ENCODE data around the gene ELMO3.

ELMO3 gene

DNA sequence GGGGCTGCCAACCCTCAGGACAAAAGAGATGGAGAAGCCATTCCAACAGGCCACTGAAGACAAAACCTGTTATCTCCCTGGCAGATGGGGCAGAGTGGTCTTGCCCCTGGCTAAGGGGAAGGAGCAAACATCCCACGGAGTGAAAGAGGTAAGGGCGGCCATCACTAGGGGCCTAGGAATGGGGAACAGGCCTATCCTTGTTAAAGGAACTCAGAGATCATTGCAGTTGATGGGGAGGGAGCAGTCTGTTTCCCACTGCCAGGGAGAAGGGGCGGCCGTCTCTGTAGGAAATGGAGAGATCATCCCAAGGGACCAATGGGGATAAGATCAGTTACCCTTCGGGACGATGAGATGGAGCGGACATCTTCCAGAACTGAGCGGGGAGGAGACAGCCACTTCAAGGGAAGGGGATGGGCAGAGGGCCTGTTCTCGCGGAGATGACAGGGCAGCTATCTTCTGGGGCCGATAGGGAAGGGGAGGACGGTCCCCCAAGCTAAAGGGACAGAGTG, 27.4 kb downstream of the ELMO3 start:
- DNase-seq (ENCODE audit: low read depth) = no peak

DNA sequence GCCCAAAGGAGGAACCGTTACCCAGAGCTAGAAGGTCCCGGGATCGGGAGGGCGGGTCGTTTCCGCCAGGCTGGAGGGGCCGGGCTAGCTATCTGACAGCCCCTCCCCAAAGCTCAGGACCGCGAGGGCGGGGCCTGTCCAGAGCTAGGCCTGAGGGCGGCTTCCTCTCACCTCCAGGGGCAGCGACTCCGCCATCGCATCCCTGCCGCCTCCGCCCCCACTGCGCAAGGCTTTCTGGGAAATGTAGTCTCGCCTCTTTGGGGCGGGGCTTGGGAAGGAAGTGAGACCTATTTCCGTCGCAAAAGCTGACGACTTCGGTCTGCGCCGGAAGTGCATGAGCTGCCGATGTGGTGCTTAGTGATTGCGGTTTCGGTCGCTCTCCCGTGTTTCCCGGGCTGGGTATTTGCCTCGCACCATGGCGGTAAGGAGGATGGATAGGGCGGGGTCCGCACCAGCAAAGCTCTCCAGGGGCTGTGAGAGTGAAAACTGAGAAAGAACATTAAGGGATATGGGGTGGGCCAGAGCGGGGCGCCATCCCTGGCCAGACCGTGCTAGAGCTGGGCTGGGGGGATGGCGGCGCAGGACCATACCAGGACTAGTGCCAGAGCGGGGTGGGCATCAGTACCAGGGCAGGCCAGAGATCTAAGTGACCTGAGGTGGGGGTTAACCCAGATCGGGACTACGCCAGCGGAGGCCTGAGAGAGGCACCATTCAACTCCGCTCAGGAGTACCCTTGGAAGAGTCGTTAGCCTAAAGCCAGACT, 28.1 kb downstream of the ELMO3 start, which contains the start of gene TMEM208:
Gene TMEM208 (plus strand): TSS at position 327 of the 763 bp plus-strand sequence. CDS start 89 bp downstream, at position 416.
- DNase-seq (ENCODE audit: low read depth) = peak; percentile 98

DNA sequence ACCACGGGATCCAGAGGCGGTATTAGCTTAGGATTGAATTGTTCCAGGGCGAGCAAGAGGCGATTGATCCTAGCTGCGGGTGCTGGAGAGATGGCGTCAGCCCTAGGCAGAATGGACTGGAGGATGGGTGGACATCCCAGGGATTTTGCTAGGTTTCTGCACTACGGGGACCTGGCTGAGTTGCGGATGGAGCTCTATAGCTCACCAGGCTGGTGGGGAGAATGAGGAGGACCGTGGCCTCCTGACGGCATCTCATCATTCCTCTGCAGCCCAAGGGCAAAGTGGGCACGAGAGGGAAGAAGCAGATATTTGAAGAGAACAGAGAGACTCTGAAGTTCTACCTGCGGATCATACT, 28.6 kb downstream of the ELMO3 start:
- DNase-seq (ENCODE audit: low read depth) = no peak

DNA sequence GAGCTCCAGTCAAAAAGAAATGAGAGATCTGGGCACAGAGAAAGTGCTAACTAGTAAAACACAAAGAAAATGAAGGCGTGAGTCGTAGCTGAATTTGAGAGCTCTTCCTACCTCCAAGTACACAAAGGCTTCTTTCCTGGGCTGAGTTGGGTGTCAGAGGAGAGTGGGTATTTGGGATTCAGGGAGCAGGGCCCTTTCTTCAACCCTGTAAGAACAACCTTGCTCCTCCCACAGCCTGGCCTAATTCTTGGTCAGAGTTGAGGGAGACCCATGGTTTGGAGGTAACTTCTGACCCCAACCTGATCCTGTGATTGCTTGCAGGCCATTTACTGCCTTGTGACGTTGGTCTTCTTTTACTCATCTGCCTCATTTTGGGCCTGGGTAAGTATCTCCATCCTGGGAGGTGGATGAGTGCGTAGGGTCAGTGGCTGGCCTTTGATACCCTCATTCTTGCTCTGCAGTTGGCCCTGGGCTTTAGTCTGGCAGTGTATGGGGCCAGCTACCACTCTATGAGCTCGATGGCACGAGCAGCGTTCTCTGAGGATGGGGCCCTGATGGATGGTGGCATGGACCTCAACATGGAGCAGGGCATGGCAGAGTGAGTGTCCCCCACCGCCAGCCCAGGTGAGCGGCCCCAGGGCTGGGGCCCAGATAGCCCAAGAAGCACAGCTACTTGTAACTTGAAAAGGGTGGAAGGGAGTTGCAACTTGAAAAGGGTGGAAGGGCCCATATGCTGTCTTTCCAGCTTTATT, 29.3 kb downstream of the ELMO3 start:
- no peak for DNase-seq (ENCODE audit: low read depth)

DNA sequence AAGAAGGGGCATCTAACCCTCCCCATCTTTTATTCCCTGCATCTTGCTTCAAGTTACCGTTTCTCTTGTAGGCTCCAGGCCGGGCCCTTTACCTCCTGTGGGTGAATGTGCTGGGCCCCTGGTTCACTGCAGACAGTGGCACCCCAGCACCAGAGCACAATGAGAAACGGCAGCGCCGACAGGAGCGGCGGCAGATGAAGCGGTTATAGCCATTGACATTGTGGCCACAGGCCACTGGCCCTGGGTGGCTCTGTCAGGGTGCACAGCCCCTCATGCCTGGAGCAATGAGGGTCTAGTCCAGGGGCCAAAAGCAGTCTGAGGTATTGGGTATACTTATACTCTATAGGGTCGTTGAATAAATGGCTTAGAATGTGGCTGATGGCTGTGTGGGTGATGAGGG, 30.0 kb downstream of the ELMO3 start:
- DNase-seq (ENCODE audit: low read depth) = no peak

DNA sequence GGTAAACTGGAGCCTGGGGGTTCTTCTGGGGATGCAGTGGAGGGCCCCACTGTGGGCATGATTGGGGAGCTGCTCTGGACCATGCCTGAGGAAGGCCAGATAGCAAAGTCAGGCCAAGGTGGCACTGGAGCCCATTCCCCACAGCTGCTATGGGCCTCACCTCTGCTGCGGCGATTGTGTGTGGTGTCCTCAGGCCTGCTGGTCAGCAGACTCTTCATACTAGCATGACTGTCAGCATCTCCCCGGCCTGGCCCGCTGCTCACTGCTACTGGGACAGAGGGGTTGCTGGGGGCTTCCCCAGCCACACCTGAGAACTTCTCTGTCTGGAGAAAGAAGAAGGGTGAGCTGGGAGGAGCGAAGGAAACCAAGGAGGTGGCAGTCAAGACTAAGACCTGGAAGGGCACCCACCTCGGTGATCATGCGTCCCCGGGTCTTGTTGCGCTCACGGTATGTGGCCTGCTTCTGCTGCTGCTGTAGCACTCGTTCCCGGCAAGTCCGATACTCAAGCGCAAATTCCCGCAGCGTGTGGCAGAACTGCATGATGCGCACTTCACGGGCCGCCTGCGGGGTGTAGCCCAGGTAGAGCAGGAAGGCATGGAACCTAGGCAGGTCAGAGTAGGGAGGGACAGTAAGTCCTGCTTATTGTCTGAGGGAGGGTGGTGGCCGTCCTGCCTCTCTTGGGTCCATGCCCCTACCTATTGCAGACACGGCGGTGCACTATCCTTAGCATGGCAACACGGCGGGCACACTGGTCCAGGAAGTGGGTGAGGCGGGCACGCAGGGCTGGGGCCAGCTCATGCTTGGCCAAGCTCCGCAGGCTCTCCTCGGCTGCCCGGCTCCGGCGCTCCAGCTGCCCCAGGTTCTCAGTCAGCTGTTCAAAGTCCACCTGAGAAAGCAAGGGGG, 31.2 kb downstream of the ELMO3 start:
- DNase-seq (ENCODE audit: low read depth) = no peak

DNA sequence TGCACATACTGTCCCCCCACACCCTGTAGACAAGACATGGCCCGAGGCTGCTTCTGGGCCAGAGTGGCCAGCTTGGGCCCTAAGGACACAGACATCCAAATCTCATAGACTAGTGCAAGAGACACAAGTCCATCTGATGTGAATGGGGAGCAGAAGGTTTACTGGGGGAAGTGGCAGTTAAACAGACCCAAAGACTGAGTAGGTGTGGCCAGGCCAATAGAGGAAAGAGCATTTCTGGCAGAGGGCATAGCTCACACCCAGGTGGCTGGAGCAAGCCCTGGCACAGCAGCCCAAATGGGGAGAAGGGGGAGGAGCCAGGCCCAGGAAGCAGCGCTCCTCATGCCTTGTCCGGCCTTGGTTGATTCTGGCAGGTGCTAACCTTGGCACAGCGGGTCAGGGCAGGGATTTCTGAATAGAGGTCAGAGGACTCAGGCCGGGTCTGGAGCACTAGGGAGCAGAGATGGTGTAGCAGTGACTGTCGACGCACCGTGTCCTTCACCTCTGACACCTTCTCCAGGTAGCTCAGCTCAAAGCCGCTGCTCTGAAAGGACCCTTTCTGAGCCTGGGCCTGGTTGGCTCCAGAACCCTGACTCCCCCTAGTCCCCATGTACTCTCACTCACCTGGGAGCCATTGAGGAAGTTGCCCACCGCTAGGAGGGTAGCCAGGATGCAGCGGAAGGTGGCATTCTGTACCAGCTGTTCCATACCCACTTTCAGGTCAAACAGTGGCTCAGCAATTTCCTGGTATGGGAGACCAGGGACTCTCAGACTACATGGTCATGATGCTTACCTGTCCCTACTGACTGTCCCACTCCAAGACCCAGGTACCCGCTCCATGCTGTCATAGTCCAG, 32.1 kb downstream of the ELMO3 start:
- no peak for DNase-seq (ENCODE audit: low read depth)

DNA sequence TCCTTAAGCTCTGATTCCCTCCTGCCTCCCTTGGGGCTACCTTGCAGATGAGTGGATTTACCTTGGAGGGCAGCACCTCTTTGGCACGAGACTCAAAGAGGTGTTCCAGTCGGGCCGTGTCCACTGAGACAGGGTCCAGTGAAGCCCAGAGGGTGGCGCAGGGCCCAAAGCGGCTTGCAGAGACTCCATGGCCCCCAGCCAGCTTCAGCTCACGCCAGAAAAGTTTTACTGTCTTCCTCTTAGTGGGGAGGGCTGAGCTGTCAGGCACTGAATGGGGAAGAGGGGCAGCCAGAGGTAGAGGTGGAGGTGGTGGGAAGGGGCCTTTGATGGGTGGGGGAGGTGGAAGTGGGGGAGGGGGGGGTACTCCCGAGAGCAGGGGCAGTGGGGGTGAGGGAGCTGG, 34.7 kb downstream of the ELMO3 start:
- DNase-seq (ENCODE audit: low read depth) = no peak

DNA sequence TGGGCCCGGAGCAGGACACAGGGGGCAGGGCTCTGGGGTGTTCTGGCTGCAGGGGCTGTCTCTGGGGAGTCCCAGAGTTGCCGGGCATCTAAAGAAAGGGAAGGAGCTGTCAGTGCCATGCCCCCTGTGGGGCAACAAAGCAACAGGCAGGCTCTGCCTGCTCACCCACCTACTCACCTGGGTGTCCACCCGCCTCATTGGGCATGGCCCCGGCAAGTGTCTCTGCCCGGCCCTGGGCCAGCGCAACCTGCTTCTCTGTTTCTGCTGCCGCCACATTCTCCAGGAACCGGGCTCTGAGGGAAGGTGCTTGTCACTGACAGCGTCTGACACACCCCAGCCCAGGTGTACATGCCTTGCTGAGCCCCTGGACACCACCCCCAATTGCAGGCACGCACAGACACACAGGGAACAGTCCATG, 35.3 kb downstream of the ELMO3 start:
- no peak for DNase-seq (ENCODE audit: low read depth)

DNA sequence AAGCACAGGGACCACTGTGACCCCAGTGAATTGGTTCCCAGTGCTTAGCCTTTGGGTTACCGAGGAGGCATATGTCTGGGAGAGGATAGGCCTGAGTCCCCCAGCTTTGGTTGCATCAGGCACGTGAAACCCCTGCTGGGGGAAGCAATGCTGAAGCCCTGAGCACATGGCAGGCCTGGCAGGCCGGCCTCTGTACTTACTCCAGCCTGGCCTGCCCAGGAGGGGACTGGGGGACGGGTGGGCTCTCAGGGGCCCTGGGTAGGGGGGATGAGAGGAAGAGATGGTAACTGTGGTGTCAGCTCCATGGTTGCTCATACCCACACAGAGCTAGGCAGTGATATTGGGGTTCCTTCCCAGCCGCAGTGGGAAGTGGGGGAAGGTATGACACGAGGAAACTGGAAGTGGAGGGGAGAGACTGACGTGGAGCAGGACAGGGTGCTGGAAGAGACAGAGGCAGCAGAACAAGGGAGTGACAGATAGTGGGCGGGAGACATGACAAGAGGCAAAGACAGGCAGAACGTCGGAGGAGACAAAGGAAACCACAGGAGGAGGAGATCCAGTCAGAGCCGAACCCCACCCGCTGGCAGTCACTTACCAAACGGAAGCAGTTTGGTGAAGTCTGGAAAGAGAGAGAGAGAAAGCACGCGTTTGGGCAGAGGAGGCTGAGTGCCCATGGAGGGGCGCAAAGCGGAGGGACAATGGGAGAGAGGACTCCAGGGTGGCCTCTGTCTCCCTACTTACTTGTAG, 37.1 kb downstream of the ELMO3 start:
- no peak for DNase-seq (ENCODE audit: low read depth)

DNA sequence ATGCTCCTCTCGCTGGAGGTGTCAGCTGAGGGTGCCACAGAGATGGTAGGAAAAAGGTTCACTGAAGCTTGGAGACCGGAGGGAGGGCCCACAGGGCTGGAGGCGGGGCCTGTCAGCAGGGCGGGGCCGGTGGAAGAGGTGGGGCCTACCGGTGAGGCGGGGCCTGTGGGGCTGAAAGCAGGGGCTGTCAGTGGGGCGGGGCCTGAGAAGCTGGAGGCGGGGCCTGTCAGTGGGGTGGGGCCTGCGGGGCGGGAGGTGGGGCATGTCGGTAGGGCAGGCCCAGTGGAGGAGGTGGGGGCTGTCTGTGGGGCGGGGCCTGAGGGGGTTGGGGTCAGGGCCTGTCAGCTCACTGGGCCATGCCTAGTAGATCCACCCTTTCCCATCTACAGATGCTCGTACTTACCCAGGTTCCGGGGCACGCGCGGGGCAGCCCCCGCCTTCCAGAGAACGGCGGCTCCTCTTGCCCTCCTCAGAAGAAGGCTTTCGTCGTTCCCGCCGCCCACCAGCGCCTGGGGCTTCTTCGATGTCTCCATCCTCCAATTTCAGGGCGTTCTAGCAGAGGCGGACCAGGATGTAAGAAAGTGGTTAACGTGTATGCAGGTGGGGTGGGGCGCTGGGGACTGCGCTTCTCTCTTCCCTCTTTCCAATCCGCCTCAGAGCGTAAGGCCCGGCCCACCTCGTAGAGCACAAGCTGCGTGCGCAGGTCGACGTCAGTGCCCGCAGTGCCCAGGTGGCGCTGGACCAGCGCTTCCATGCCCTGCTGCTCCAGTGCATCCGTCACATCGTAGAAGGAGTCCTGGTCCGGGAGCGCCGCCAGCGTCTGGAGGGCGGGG, 37.8 kb downstream of the ELMO3 start:
- peak; percentile 38 for DNase-seq (ENCODE audit: low read depth)

DNA sequence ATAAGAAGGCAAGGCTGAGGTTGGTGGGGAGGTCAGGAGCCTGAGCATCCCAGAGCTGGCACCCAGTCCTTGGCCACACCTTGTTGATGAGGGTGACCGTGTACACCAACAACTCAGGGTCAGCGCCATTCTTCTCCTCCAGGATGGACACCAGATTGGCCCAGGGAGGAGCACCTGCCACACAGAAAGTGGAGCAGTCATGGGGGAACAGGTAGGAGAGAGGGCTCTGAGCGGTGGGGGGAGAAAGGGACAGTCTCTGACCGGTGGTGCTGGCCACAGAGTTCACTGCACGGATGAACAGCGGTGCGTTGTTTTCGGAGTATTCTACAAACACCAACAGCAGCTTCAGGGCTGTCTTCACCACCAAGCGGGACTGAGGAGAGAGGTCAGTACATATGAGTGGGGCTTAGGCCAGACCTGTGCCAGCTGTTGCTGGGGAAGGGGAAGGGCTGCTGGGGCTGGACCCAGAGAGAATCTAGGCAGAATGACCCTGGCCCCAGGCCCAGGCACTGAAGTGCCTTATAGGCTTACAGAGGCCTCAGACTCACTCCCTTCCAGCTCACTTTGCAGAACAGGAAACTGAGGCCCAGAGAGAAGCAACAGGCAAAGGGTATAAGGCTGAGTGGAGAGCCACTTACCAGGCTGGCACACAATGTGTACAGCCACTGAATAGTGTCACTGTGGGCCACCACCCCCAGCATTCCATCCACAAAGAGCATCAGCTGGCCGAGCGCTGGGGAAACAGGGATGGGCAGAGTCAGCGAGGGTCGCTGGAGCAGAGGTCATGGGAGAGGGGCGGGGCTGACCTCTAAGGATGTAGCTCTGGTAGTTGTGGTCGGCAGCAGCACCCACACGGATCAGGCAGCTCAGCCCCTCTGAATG, 38.7 kb downstream of the ELMO3 start:
- DNase-seq (ENCODE audit: low read depth) = no peak

DNA sequence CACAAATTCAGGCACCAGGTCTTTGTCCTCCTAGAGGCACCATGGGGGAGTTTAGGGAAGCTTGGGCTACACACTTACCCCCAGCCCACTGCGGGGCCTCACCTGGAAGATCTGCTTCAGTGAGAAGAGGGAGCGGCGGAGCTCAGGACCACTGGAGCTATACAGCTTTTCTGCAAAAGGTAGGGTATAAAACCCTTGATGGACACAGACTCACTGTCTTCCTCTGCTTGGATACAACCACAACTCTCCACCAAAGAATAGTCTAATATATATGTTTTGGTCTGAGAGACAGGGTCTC, 39.3 kb downstream of the ELMO3 start:
- DNase-seq (ENCODE audit: low read depth) = no peak

DNA sequence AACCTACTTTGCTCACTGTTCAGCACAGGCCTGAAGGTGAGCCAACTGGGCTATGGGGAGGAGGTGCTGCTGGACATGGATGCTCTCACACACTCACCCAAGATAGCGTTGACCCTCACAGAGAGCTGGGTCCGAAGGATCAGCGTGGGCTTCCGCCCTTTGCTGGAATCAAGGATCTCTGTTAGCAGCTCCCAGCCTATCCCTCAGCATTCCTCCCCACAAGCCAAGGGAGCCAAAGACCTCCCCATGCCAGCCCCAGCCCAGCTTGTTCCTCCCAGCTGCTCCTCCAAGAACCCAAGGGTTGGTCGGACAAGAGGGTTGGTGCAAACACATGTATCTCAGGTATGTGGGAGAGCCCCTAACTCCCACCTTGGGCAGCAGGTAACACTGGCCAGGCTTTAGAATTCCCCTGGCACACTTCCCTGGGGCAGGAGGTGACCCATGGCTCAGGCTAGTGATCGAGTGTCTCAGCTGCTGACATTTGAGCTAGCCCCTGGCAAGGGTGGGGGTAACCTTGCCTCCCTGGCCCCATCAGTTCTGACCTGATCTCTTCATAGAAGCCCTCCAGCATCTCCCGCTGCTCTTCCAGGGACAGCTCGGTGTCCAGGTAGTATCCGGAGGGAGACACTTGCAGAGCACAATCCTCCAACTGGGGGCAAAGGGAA, 40.0 kb downstream of the ELMO3 start:
- DNase-seq (ENCODE audit: low read depth) = no peak

DNA sequence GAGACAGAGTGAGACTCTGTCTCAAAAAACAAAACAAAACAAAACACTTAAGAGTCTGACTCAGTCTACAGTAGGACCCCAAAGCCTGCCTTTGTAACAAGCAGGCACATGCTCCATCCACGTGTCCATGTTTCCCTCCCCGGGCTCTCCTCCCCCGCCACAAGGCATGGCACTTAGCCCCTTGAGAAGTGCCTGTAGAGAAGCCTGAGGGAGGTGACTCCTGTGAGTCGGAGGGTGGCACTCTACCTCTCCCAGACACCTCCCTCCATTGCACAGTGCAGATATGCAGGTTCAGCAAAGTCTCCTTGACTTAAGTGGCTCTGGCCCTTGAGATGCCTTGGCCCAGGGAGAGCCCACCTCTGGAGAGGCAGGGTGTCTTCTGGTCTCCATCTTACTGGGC, 41.6 kb downstream of the ELMO3 start:
- DNase-seq (ENCODE audit: low read depth) = no peak

DNA sequence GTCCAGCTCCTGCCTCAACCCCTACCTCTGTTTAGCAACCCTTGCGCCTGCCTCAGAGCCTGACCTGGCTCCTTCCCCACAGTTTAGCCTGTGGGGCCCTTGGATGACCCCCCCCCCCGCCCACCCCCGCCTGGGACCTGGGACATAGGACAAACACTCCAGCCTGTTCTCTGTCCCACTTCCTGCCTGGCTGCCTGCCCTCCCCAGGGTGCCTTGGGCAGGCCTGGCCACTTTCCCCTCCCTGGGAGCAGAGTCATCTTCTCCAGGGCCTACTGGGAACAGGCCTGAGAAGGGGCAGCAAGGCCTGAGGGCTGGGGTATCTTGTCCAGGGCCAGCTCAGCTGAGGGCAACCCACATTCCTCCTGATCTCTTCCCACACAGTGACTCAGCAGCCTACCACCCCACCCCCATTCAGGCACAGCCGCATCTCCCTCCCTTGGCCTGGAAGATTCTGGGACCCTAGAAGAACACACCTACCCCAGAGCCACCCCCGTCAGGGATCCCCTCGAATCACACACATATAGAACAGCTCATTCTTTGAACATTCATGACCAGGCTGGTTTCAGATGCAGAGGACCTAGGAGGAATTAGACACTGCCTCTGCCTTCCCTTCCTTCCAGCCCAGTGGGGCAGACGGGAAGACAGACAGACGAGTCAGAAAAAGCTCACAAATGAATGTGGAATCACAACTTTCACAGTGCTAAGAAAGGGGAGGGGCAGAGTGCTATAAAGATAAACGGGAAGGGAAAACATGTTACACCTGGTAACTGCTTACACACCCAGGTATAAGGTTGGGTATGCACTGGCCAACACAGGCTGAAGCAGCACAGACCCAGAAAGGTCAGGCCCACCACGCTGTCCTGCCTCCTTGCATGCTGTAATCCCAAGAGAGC, 42.3 kb downstream of the ELMO3 start:
- DNase-seq (ENCODE audit: low read depth) = no peak

DNA sequence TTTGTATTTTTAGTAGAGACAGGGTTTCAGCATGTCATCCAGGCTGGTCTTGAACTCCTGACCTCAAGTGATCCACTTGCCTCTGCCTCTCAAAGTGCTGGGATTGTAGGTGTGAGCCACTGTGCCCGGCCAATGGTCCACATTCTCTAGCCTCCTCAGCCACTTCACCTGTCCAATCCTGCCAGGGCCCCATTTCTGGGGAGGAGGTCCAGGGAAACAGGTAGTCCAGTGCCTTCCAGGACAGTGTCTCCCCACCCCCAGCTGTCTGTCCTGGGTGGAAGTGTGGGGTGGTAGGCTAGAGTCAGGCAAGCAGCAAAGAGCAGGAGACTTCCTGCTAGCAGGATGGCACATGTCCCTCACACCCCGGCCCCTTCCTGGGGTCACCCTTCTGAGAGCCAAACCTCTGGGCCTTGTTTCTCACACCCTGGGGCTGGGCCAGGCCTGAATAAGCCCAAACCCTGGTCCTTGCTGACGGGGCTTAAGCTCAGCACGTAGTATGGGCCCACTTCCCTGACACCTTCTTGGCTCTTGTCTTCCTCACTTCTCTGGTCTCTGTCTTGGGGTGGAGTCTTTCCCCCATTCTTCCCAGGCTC, 43.3 kb downstream of the ELMO3 start:
- no peak for DNase-seq (ENCODE audit: low read depth)

Measured in stimulated activated CD8-positive, alpha-beta memory T cell treated with anti-CD3 and anti-CD28 coated beads, Interleukin-15, amount 100 ng/mL, for 1 hour (primary cell).